ENCODE data around the gene UBE2F.

- TF ChIP-seq CTCF (IDR thresholded peaks at IDR 0.05 in 4 of 5, conservative IDR thresholded peaks at IDR 0.05 in 1 of 5) (no peak), POLR2A (IDR thresholded peaks at IDR 0.05) (no peak)
These were observed 14.9 kb upstream of the UBE2F start for GRCh38 chr2:237951878-237952277.
